ENCODE measurements around the gene BST1.

DNA sequence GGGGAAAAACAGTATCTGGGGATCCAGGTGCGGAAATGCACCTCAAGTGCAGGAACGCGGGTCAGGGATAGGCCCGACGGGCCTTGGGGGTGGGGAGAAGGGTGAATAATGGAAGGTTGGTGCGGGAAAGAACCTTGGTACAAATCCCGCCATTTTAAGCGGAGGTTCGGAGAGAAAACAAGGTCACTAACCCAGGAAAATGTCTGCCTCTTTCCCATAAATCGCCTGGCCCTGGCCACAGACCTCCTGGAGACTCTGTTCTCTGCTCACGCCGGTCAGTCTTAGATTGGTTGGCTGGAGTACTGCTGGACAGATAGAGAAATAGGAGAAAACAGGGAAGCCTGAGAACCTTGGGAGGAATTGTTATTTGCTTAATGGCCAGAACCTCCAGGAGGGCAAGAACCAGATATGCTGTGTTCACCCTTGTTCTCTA, 46.8 kb upstream of the BST1 start:
- TF ChIP-seq FOSL1 (IDR thresholded peaks at IDR 0.05; ENCODE audit: insufficient read depth, low read depth, low read length) (no peak), KDM1A (IDR thresholded peaks at IDR 0.05; ENCODE audit: borderline replicate concordance, low read length) (no peak), POLR2A (IDR thresholded peaks at IDR 0.05; ENCODE audit: control extremely low read depth in 1 of 2, low read depth in 2 of 2, low read length in 2 of 2) (no peak), EP300 (IDR thresholded peaks at IDR 0.05; ENCODE audit: borderline replicate concordance in 1 of 2, low read depth in 2 of 2, low read length in 2 of 2) (no peak), TAF1 (IDR thresholded peaks at IDR 0.05; ENCODE audit: low read depth, low read length) (0 out of 2 replicates have a peak, but pooled peaks have one; percentile 5), JUND (IDR thresholded peaks at IDR 0.05; ENCODE audit: low read length) (no peak), TEAD4 (IDR thresholded peaks at IDR 0.05; ENCODE audit: low read depth, low read length) (no peak), TCF12 (IDR thresholded peaks at IDR 0.05; ENCODE audit: low read depth, low read length) (no peak)
- TF ChIP-seq, protein P1, sequence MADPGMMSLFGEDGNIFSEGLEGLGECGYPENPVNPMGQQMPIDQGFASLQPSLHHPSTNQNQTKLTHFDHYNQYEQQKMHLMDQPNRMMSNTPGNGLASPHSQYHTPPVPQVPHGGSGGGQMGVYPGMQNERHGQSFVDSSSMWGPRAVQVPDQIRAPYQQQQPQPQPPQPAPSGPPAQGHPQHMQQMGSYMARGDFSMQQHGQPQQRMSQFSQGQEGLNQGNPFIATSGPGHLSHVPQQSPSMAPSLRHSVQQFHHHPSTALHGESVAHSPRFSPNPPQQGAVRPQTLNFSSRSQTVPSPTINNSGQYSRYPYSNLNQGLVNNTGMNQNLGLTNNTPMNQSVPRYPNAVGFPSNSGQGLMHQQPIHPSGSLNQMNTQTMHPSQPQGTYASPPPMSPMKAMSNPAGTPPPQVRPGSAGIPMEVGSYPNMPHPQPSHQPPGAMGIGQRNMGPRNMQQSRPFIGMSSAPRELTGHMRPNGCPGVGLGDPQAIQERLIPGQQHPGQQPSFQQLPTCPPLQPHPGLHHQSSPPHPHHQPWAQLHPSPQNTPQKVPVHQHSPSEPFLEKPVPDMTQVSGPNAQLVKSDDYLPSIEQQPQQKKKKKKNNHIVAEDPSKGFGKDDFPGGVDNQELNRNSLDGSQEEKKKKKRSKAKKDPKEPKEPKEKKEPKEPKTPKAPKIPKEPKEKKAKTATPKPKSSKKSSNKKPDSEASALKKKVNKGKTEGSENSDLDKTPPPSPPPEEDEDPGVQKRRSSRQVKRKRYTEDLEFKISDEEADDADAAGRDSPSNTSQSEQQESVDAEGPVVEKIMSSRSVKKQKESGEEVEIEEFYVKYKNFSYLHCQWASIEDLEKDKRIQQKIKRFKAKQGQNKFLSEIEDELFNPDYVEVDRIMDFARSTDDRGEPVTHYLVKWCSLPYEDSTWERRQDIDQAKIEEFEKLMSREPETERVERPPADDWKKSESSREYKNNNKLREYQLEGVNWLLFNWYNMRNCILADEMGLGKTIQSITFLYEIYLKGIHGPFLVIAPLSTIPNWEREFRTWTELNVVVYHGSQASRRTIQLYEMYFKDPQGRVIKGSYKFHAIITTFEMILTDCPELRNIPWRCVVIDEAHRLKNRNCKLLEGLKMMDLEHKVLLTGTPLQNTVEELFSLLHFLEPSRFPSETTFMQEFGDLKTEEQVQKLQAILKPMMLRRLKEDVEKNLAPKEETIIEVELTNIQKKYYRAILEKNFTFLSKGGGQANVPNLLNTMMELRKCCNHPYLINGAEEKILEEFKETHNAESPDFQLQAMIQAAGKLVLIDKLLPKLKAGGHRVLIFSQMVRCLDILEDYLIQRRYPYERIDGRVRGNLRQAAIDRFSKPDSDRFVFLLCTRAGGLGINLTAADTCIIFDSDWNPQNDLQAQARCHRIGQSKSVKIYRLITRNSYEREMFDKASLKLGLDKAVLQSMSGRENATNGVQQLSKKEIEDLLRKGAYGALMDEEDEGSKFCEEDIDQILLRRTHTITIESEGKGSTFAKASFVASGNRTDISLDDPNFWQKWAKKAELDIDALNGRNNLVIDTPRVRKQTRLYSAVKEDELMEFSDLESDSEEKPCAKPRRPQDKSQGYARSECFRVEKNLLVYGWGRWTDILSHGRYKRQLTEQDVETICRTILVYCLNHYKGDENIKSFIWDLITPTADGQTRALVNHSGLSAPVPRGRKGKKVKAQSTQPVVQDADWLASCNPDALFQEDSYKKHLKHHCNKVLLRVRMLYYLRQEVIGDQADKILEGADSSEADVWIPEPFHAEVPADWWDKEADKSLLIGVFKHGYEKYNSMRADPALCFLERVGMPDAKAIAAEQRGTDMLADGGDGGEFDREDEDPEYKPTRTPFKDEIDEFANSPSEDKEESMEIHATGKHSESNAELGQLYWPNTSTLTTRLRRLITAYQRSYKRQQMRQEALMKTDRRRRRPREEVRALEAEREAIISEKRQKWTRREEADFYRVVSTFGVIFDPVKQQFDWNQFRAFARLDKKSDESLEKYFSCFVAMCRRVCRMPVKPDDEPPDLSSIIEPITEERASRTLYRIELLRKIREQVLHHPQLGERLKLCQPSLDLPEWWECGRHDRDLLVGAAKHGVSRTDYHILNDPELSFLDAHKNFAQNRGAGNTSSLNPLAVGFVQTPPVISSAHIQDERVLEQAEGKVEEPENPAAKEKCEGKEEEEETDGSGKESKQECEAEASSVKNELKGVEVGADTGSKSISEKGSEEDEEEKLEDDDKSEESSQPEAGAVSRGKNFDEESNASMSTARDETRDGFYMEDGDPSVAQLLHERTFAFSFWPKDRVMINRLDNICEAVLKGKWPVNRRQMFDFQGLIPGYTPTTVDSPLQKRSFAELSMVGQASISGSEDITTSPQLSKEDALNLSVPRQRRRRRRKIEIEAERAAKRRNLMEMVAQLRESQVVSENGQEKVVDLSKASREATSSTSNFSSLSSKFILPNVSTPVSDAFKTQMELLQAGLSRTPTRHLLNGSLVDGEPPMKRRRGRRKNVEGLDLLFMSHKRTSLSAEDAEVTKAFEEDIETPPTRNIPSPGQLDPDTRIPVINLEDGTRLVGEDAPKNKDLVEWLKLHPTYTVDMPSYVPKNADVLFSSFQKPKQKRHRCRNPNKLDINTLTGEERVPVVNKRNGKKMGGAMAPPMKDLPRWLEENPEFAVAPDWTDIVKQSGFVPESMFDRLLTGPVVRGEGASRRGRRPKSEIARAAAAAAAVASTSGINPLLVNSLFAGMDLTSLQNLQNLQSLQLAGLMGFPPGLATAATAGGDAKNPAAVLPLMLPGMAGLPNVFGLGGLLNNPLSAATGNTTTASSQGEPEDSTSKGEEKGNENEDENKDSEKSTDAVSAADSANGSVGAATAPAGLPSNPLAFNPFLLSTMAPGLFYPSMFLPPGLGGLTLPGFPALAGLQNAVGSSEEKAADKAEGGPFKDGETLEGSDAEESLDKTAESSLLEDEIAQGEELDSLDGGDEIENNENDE (IDR thresholded peaks at IDR 0.05; ENCODE audit: insufficient replicate concordance, low read length), result no peak
- TF ChIP-seq, protein P2, sequence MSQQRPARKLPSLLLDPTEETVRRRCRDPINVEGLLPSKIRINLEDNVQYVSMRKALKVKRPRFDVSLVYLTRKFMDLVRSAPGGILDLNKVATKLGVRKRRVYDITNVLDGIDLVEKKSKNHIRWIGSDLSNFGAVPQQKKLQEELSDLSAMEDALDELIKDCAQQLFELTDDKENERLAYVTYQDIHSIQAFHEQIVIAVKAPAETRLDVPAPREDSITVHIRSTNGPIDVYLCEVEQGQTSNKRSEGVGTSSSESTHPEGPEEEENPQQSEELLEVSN (IDR thresholded peaks at IDR 0.05), result peak; percentile 80
- TF ChIP-seq, protein P3, sequence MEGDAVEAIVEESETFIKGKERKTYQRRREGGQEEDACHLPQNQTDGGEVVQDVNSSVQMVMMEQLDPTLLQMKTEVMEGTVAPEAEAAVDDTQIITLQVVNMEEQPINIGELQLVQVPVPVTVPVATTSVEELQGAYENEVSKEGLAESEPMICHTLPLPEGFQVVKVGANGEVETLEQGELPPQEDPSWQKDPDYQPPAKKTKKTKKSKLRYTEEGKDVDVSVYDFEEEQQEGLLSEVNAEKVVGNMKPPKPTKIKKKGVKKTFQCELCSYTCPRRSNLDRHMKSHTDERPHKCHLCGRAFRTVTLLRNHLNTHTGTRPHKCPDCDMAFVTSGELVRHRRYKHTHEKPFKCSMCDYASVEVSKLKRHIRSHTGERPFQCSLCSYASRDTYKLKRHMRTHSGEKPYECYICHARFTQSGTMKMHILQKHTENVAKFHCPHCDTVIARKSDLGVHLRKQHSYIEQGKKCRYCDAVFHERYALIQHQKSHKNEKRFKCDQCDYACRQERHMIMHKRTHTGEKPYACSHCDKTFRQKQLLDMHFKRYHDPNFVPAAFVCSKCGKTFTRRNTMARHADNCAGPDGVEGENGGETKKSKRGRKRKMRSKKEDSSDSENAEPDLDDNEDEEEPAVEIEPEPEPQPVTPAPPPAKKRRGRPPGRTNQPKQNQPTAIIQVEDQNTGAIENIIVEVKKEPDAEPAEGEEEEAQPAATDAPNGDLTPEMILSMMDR (IDR thresholded peaks at IDR 0.05; ENCODE audit: control extremely low read depth in 1 of 3, insufficient read depth in 1 of 3, low read depth in 1 of 3, low read length in 3 of 3), result no peak
